HepG2 (cell line): Measurements from ENCODE around the gene SYNGR2. TPM values are rescaled to one million over a fixed set of nuclear protein-coding genes. Genes with fewer than 3 reads are reported as not detected.

Experiments
- BCLAF1 ChIP-seq: fragments of 450-650 bp; IDR thresholded peaks from 2 replicates; pipeline ENCODE4 v1.6.1; 2017; ENCODE audit warnings: mild to moderate bottlenecking
- BHLHE40 ChIP-seq: IDR thresholded peaks from 2 replicates; pipeline ENCODE4 v1.6.1; 2011; ENCODE audit warnings: low read length, improper control_type of control experiment
- CREB1 ChIP-seq, 2 experiments: fragments of 450-650 bp in 1 of 2; IDR thresholded peaks; 2 replicates each; pipeline ENCODE4 v1.6.1; 2016 to 2017; ENCODE audit warnings: control low read depth in 1 of 2, mild to moderate bottlenecking in 1 of 2, missing compliant biosample characterization in 1 of 2, missing genetic modification characterization in 1 of 2
- DMAP1 ChIP-seq: IDR thresholded peaks from 2 replicates; pipeline ENCODE4 v1.6.1; 2016
- IRX3 ChIP-seq: sonication (generic); formaldehyde crosslinking; IDR thresholded peaks from 2 replicates; pipeline ENCODE4 v1.8.1; 2023; ENCODE audit warnings: mild to moderate bottlenecking, low read depth, missing genetic modification reagents, borderline replicate concordance
- JUN ChIP-seq: sonication (generic); formaldehyde crosslinking; IDR thresholded peaks from 2 replicates; pipeline ENCODE4 v1.4.0; 2020; ENCODE audit warnings: mild to moderate bottlenecking, missing genetic modification reagents
- POLR2A ChIP-seq, 2 experiments: IDR thresholded peaks; 2 replicates each; pipeline ENCODE4 v1.6.1; 2011; ENCODE audit warnings: low read depth in 2 of 2, low read length in 2 of 2, mild to moderate bottlenecking in 1 of 2, moderate library complexity in 1 of 2; ENCODE audit not compliant: insufficient read depth in 1 of 2
- SALL1 ChIP-seq: sonication (generic); formaldehyde crosslinking; IDR thresholded peaks from 2 replicates; pipeline ENCODE4 v1.8.0; 2022; ENCODE audit warnings: mild to moderate bottlenecking, missing genetic modification reagents
- SMARCC2 ChIP-seq: fragments of 450-650 bp; IDR thresholded peaks from 2 replicates; pipeline ENCODE4 v1.6.1; 2017; ENCODE audit warnings: antibody characterized with exemption, mild to moderate bottlenecking
- TCF7 ChIP-seq: sonication (generic); IDR thresholded peaks from 2 replicates; pipeline ENCODE4 v1.6.1; 2016; ENCODE audit warnings: antibody characterized with exemption, low read depth
- ZNF143 ChIP-seq: sonication (generic); formaldehyde crosslinking; IDR thresholded peaks from 2 replicates; pipeline ENCODE4 v1.4.0; 2020; ENCODE audit warnings: missing genetic modification reagents
- ZNF761 ChIP-seq: sonication (generic); formaldehyde crosslinking; conservative IDR thresholded peaks from 2 replicates; pipeline ENCODE4 v1.4.0; 2020; ENCODE audit warnings: mild to moderate bottlenecking, missing genetic modification reagents
- ZNF777 ChIP-seq: sonication (generic); formaldehyde crosslinking; IDR thresholded peaks from 2 replicates; pipeline ENCODE4 v1.4.0; 2020; ENCODE audit warnings: missing genetic modification reagents
- ZZZ3 ChIP-seq: sonication (generic); formaldehyde crosslinking; IDR thresholded peaks from 2 replicates; pipeline ENCODE4 v1.4.0; 2020; ENCODE audit warnings: missing genetic modification reagents, mild to moderate bottlenecking, borderline replicate concordance
- polyA plus RNA-seq, 8 experiments: library from polyadenylated mRNA; depleted of rRNA in 3 of 8; stranded (reverse) in 7 of 8; unstranded in 1 of 8; fragments of >200 nt; fragmentation: Illumina TruSeq in 4 of 8; extraction: Trizol in 4 of 8; gene quantifications; 2 replicates each; pipeline versions ENCODE4 v1.2.1 to v1.2.3, GENCODE V29; 2011 to 2016; ENCODE audit warnings: low read depth in 4 of 8, missing spikeins in 1 of 8, mixed read lengths in 1 of 8; ENCODE audit not compliant: insufficient read depth in 1 of 8
- total RNA-seq, 5 experiments: library from RNA; depleted of rRNA; stranded (reverse); fragments of >200 nt; fragmentation: Illumina TruSeq; extraction: Trizol; gene quantifications; 2 replicates each; pipeline ENCODE4 v1.2.3, GENCODE V29; 2016; ENCODE audit warnings: low read depth in 1 of 5
- TF ChIP-seq, protein P1 (sequence below): sonication (generic); formaldehyde crosslinking; IDR thresholded peaks from 2 replicates; pipeline ENCODE4 v1.4.0; 2020; ENCODE audit warnings: missing genetic modification reagents
- TF ChIP-seq, protein P2 (sequence below): sonication (generic); formaldehyde crosslinking; IDR thresholded peaks from 2 replicates; pipeline ENCODE4 v1.9.0; 2021; ENCODE audit warnings: missing genetic modification reagents, borderline replicate concordance

Gene SYNGR2
- total and polyA plus RNA-seq, 2 of the 13 experiments (the other 11 are each of a cell fraction or from before 2014, with no cell fraction given): 46.7 to 170 TPM

GRCh38 chr17:78142119-78142861 lies 26.1 kb upstream of the SYNGR2 start (continued):
- TF ChIP-seq ZZZ3 (CRISPR knock-in tag) (no peak), ZNF761 (CRISPR knock-in tag) (no peak), JUN (peak; percentile 59; the same call in 1 of the 2 replicates), IRX3 (CRISPR knock-in tag) (no peak), SMARCC2 (no peak), CREB1 (IDR thresholded peaks at IDR 0.05) (no peak), CREB1 (CRISPR knock-in tag; IDR thresholded peaks at IDR 0.05) (no peak), POLR2A (IDR thresholded peaks at IDR 0.05; ENCODE audit: insufficient read depth in 1 of 2, low read depth in 2 of 2, low read length in 2 of 2) (no peak), DMAP1 (CRISPR knock-in tag) (no peak), ZNF777 (no peak), TCF7 (peak; percentile 28; the same call in 1 of the 2 replicates), SALL1 (CRISPR knock-in tag) (0 out of 2 replicates have a peak, but pooled peaks have one; percentile 12), BHLHE40 (0 out of 2 replicates have a peak, but pooled peaks have one; percentile 4), ZNF143 (CRISPR knock-in tag) (peak; percentile 55), BCLAF1 (no peak)
- TF ChIP-seq, protein P1, sequence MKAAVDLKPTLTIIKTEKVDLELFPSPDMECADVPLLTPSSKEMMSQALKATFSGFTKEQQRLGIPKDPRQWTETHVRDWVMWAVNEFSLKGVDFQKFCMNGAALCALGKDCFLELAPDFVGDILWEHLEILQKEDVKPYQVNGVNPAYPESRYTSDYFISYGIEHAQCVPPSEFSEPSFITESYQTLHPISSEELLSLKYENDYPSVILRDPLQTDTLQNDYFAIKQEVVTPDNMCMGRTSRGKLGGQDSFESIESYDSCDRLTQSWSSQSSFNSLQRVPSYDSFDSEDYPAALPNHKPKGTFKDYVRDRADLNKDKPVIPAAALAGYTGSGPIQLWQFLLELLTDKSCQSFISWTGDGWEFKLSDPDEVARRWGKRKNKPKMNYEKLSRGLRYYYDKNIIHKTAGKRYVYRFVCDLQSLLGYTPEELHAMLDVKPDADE (CRISPR knock-in tag): no peak
- TF ChIP-seq, protein P2, sequence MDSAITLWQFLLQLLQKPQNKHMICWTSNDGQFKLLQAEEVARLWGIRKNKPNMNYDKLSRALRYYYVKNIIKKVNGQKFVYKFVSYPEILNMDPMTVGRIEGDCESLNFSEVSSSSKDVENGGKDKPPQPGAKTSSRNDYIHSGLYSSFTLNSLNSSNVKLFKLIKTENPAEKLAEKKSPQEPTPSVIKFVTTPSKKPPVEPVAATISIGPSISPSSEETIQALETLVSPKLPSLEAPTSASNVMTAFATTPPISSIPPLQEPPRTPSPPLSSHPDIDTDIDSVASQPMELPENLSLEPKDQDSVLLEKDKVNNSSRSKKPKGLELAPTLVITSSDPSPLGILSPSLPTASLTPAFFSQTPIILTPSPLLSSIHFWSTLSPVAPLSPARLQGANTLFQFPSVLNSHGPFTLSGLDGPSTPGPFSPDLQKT (CRISPR knock-in tag): no peak
